HG02973 (cell line): Measurements from ENCODE around the gene KIAA0232.

Experiments used
- ATAC-seq: cut with Tn5 transposase; IDR thresholded peaks from one replicate; pipeline ENCODE4 v1.9.1; 2021; ENCODE audit warnings: moderate library complexity; ENCODE audit not compliant: unreplicated experiment

KIAA0232 gene

GRCh38 chr4:6782147-6782845 is at the start of gene KIAA0232:
Gene KIAA0232, plus strand, starts transcription at chr4:6782727. Its CDS starts 41,727 bp downstream, at chr4:6824454.
- ATAC-seq = peak; percentile 68

- ATAC-seq = no peak
Observed at GRCh38 chr4:6733358-6734164, 49.0 kb upstream of the KIAA0232 start.

GRCh38 chr4:6734165-6734786 is 48.3 kb upstream of the KIAA0232 start:
- no peak for ATAC-seq

DNA sequence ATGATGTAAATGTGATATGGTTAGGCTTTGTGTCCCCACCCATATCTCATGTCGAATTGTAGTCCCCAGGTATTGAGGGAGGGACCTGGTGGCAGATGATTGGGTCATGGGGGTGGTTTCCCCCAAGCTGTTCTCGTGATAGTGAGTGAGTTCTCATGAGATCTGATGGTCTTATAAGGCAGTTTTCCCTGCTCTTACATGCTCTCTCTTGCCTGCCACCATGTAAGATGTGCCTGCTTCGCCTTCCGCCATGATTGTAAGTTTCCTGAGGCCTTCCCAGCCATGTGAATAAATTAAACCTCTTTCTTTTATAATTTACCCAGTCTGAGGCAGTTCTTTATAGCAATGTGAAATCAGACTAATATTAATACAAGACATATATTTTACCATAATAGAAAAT is 42.6 kb upstream of the KIAA0232 start:
- ATAC-seq = no peak

DNA sequence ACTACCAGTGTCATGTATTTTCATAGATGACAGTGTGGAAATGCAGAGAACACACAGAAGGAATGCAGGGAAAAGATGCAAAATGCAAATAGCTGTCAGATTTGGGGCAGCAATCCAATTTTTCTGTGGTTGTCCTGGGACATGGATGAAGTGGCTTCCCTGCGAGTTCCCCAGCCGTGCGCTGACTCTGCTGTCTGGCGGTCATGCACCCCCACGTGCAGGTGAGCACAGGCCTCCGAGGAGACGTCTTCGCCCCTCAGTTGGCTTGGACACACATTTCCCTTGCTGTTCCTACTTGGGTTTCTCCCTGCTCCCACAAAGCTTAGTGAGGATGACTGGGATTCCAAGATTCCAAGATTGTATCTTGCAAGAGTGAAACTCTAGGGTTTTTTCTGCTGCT is 42.2 kb upstream of the KIAA0232 start:
- no peak for ATAC-seq

- ATAC-seq = no peak
Observed at GRCh38 chr4:6742507-6742906, 40.0 kb upstream of the KIAA0232 start.

GRCh38 chr4:6742989-6743388 is 39.5 kb upstream of the KIAA0232 start:
- no peak for ATAC-seq

DNA sequence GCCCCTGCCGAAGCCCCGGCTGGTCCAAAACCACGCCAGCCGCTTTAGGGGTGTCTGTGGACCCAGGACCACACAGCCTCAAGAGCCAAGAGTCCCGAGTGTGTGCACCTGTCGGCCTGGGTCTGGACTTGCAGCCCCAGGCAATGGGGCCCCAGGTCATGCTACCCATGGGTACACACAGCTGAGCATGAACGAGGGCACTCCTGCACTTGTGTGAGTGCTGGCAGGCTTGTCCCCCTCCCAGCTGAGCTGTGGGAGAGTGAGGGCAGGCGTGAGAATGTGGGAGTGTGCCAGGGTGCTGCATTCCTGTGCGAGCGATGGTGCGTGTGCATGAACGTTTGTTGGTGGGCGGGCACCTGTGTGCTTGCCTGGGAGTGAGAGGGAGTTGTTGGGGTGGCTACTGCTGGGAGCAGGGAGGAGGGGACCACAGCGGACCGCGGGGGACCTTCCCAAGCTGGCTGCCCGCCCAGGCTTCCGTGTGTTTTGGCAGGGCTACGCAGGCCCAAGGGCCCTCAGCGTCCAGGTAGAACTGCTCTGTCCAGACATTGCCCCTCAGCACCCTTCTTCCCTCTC is 35.7 kb upstream of the KIAA0232 start:
- ATAC-seq = no peak

GRCh38 chr4:6747294-6748051 is 35.1 kb upstream of the KIAA0232 start:
- no peak for ATAC-seq

DNA sequence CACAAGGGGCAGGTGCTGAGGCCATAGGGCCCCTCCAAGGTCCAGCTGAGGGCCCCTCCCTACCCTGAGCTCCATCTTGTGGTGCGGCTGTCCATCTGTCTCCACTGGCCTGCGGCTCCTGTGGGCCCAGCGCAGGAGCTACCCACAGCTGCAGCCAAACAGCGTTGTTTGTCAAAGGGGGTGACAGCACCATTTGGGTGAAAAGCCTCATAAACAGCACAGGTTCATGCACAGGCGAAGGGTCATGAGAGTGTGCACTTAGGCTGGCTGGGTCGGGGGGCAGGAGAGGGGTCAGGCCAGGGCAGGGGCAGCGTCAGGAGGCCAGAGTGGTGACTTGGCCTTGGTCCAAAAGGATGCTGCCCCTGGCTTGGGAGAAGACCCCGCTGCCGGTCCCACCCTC is 34.2 kb upstream of the KIAA0232 start:
- no peak for ATAC-seq

GRCh38 chr4:6749340-6750171 is 33.0 kb upstream of the KIAA0232 start:
- ATAC-seq = no peak

- no peak for ATAC-seq
Observed at GRCh38 chr4:6750286-6751221, 32.0 kb upstream of the KIAA0232 start.

GRCh38 chr4:6751611-6752485 is 30.7 kb upstream of the KIAA0232 start:
- ATAC-seq = no peak

DNA sequence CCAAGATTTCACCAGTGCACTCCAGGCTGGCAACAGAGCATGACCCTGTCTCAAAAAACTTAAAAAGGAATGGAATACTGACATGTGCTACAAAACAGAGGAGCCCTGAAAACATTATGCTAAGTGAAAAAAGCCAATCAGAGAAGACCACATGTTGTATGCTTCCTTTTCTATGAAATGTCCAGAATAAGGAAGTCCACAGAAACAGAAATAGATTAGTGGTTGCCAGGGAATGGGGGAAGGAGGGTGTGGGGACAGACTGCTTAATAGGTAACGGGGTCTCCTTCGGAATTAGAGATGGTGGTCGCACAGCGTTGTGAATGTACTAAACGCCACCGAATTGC is 30.1 kb upstream of the KIAA0232 start:
- ATAC-seq = no peak

DNA sequence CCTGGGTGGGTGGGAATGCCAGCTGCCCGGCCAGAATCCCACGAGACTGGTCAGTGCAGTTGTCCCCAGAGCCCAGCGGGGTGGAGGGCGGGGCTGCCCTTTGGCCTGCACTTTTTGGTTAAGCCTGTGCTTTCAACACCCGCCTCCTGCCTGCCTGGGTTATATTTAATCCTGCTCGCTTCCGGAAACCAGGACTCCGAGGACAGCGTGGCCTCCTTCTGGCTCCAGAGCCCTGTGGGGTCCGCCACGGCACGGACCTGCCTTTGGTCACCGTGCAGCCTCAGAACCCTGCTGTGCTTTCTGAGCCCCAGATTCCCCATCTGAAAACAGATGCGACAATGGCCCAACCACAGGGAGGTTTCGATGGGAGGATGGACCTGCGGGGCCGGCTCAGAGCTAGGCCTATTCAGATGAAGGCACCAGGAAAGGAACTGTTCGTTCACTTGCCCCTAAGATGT is 29.4 kb upstream of the KIAA0232 start:
- ATAC-seq = no peak

- ATAC-seq = no peak
Observed at GRCh38 chr4:6753891-6754290, 28.6 kb upstream of the KIAA0232 start.

DNA sequence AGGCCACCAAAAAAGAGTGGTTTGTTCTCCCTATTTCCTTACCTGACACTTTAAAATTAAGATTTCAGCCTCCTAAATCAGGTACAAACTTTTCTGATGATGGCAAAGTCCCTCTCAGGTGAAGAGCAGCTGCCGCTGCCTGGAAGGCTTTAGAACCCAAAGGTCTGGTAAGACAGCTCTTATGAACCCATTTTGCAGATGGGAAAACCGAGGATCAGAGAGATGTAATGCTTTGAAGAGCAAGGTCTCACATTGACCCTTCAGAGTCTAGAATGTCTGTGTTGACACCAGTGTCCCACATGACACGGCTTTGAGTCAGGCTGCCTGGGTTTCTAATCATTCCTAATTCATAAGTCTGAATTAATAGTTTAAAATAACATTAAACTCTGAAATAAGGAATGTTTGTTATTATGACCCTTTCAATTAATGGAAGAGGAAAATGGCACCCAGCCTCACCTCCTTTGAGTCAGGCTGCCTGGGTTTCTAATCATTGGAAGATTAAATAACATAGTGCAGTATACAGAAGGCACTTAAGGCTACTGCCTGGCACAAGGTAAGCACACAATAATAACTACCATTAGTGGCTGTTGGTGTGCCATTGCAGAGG is 27.9 kb upstream of the KIAA0232 start:
- ATAC-seq = no peak
